ENCODE results near the gene ATF1. TPM values are rescaled to one million over a fixed set of nuclear protein-coding genes. Genes with fewer than 3 reads are reported as not detected.

ATF1 gene
- total and polyA plus RNA-seq, 12 donors = 4.2 to 31.9 (median 23.9) TPM

GRCh38 chr12:50778663-50779590 lies 15.0 kb downstream of the ATF1 start:
- no peak for ATAC-seq
- 90 to 98% methylated on average over 8 of the region's 8 CpGs for WGBS, 2 donors

GRCh38 chr12:50780013-50780412 lies 16.1 kb downstream of the ATF1 start:
- no peak for ATAC-seq

More at GRCh38 chr12:50778663-50779590, 15.0 kb downstream of the ATF1 start:
- DNase-seq = no peak
- intact Hi-C loops (cut with DNase I) = no loop called here
- no peaks in the 10 kb centered on the region for H3K27me3 ChIP-seq
- TF ChIP-seq CTCF (IDR thresholded peaks at IDR 0.05) = no peak
- no peaks in the 10 kb centered on the region for H3K9me3 ChIP-seq
- H3K4me3 ChIP-seq = no peak overlapping the region
- peaks cover 0 to 43% (median 12%) of the 10 kb centered on the region in 9 donors for H3K36me3 ChIP-seq
- H3K4me1 ChIP-seq = peaks cover 0 to 6% (median 0%) of the 10 kb centered on the region in 9 donors
- no peak overlapping the region for H3K27ac ChIP-seq

GRCh38 chr12:50784501-50784900 lies 20.6 kb downstream of the ATF1 start:
- ATAC-seq = no peak
- WGBS, 2 donors = 96 to 97% methylated on average over 4 of the region's 4 CpGs
- peaks cover 0 to 4% (median 0%) of the 10 kb centered on the region in 9 donors for H3K4me1 ChIP-seq

More at GRCh38 chr12:50780013-50780412, 16.1 kb downstream of the ATF1 start:
- Histone ChIP-seq H3K4me3 (no peak overlapping the region), H3K36me3 (peaks cover 0 to 43% (median 12%) of the 10 kb centered on the region in 9 donors), H3K27me3 (no peaks in the 10 kb centered on the region), H3K4me1 (peaks cover 0 to 6% (median 0%) of the 10 kb centered on the region in 9 donors), H3K9me3 (no peaks in the 10 kb centered on the region), H3K27ac (no peak overlapping the region)
- no peak for TF ChIP-seq CTCF (IDR thresholded peaks at IDR 0.05)
- 93 to 96% methylated on average over 4 of the region's 4 CpGs for WGBS, 2 donors
- DNase-seq = no peak
- intact Hi-C loops (cut with DNase I) = no loop called here

More at GRCh38 chr12:50784501-50784900, 20.6 kb downstream of the ATF1 start:
- no peak for TF ChIP-seq CTCF (IDR thresholded peaks at IDR 0.05)
- H3K27me3 ChIP-seq = no peaks in the 10 kb centered on the region
- H3K9me3 ChIP-seq = peaks cover 0 to 14% (median 0%) of the 10 kb centered on the region in 11 donors
- no peak overlapping the region for H3K27ac ChIP-seq
- H3K4me3 ChIP-seq = no peak overlapping the region
- intact Hi-C loops (cut with DNase I) = no loop called here
- no peak for DNase-seq
- H3K36me3 ChIP-seq = peaks cover 0 to 49% (median 16%) of the 10 kb centered on the region in 9 donors

All from heart right ventricle (tissue), 16 donors.